Measurements from ENCODE around the gene TCEAL9. TPM values are rescaled to one million over a fixed set of nuclear protein-coding genes. Genes with fewer than 3 reads are reported as not detected.
A peak's percentile ranks its signal among the peaks of the same experiment; 100 is the strongest.

Gene TCEAL9
- total RNA-seq, 1 donor from 2014 or later = 0.35 TPM

GRCh38 chrX:103372886-103373285 lies 16.6 kb downstream of the TCEAL9 start:
- no peak overlapping the region for H3K27ac Mint-ChIP-seq
- no peaks in the 10 kb centered on the region for H3K9me3 Mint-ChIP-seq
- no peak for TF ChIP-seq CTCF (IDR thresholded peaks at IDR 0.05)
- peaks cover 3% of the 10 kb centered on the region for H3K4me1 Mint-ChIP-seq
- H3K36me3 Mint-ChIP-seq (ENCODE audit: low read depth) = no peaks in the 10 kb centered on the region
- no peak for DNase-seq
- ChIA-PET CTCF (no interaction called here), POLR2A (no interaction called here)
- H3K4me3 Mint-ChIP-seq = no peak overlapping the region
- peaks cover 9% of the 10 kb centered on the region for H3K27me3 Mint-ChIP-seq
- no peak for ATAC-seq (ENCODE audit: low read depth)
- intact Hi-C loops (cut with micrococcal nuclease) = no loop called here

DNA sequence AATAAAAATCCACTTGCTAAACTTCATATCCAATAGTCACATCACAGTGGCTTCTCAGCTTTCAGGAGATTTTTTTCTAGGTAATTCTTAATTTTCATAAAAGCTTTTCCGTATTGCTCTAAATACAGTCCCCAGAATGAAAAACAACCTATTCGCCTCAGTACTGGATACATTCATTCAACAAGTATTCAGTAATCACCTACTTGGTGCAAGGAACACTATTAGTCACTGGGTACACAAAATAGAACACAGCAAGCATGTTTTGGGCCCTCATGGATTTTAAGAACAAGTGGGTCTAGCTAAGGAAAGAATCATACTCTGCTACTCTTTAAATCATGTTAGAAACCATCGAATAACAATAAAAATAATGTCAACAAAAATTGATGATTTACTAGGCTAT lies 17.3 kb downstream of the TCEAL9 start:
- intact Hi-C loops (cut with micrococcal nuclease) = no loop called here
- ChIA-PET POLR2A (no interaction called here), CTCF (no interaction called here)
- no peaks in the 10 kb centered on the region for H3K9me3 Mint-ChIP-seq
- DNase-seq = no peak
- ATAC-seq (ENCODE audit: low read depth) = no peak
- no peaks in the 10 kb centered on the region for H3K36me3 Mint-ChIP-seq (ENCODE audit: low read depth)
- no peak for TF ChIP-seq CTCF (IDR thresholded peaks at IDR 0.05)
- no peak overlapping the region for H3K27ac Mint-ChIP-seq
- H3K4me3 Mint-ChIP-seq = no peak overlapping the region
- peaks cover 9% of the 10 kb centered on the region for H3K27me3 Mint-ChIP-seq
- peaks cover 3% of the 10 kb centered on the region for H3K4me1 Mint-ChIP-seq

DNA sequence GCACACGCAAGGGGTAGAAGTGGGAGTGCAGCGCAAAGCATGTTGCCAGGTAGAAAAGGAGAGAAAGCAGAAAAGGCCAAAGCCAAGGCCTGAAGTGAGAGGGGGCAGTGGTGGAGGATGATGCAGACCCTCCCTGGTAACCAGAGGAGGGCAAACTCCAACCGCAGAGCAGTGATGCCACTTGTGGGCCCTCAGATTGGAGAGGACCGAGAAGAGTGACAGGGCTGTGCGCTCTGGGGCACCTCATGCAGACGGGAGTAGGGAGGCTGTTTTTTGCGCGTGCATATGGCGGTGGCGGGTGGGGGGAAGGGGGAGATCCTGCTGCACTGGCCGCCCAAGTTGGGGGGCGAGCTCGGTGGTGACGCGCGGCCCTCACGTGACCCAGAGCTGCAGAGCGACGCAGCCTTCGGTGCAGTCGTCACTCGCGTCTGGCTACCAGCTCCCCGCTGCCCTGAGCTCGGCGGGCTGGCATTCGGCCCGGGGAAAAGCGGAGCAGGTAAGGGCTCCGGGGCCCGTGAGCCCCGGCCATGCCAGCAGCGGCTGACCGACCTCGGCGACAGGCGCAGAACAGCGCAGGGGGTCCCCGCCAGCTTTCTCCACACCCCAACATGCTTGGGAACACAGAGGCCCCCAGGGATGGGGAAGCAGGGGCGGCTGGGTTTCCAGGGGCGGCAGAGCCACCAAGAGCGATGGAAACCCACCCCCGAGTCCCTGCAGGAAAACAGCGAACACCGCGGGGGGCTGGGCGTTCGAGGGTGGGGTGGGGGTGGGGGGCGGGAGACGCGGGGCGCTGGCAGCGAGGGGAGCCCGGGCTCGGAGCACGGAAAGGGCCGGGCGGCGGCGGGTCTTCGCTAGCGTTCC lies 20.0 kb downstream of the TCEAL9 start, which contains the start of gene BEX3:
TSS of gene BEX3 (plus strand) at position 421 of the 861 bp plus-strand sequence. CDS start 984 bp downstream, outside the sequence.
- H3K9me3 Mint-ChIP-seq = no peaks in the 10 kb centered on the region
- no peak within 1 kb of the TSS for H3K27ac Mint-ChIP-seq
- POLR2A ChIA-PET = no interaction called here
- intact Hi-C loops (cut with micrococcal nuclease) = no loop called here
- H3K4me1 Mint-ChIP-seq = peaks cover 3% of the 10 kb centered on the region
- no peaks in the 10 kb centered on the region for H3K36me3 Mint-ChIP-seq (ENCODE audit: low read depth)
- peak within 1 kb of the TSS; percentile 59 for H3K4me3 Mint-ChIP-seq
- CTCF ChIA-PET = no interaction called here
- peaks cover 7% of the 10 kb centered on the region for H3K27me3 Mint-ChIP-seq
- DNase-seq (no peak), ATAC-seq (ENCODE audit: low read depth) (peak; percentile 34)
- no peak for TF ChIP-seq CTCF (IDR thresholded peaks at IDR 0.05)

- intact Hi-C loops (cut with micrococcal nuclease) = no loop called here
- POLR2A ChIA-PET = no interaction called here
- CTCF ChIA-PET = no interaction called here
- ATAC-seq (ENCODE audit: low read depth) (no peak), DNase-seq (no peak)
- Mint-ChIP-seq H3K36me3 (ENCODE audit: low read depth) (no peaks in the 10 kb centered on the region), H3K27me3 (peaks cover 7% of the 10 kb centered on the region), H3K9me3 (no peaks in the 10 kb centered on the region), H3K4me3 (peak overlapping the region; percentile 59), H3K4me1 (peaks cover 3% of the 10 kb centered on the region), H3K27ac (no peak overlapping the region)
- no peak for TF ChIP-seq CTCF (IDR thresholded peaks at IDR 0.05)
Measured at GRCh38 chrX:103376979-103377324, 20.6 kb downstream of the TCEAL9 start.

- no peak for DNase-seq
- no peaks in the 10 kb centered on the region for H3K9me3 Mint-ChIP-seq
- ATAC-seq (ENCODE audit: low read depth) = no peak
- ChIA-PET POLR2A (no interaction called here), CTCF (no interaction called here)
- no peak overlapping the region for H3K27ac Mint-ChIP-seq
- H3K27me3 Mint-ChIP-seq = peaks cover 7% of the 10 kb centered on the region
- no peaks in the 10 kb centered on the region for H3K36me3 Mint-ChIP-seq (ENCODE audit: low read depth)
- no peak for TF ChIP-seq CTCF (IDR thresholded peaks at IDR 0.05)
- peaks cover 3% of the 10 kb centered on the region for H3K4me1 Mint-ChIP-seq
- H3K4me3 Mint-ChIP-seq = no peak overlapping the region
- intact Hi-C loops (cut with micrococcal nuclease) = no loop called here
Measured at GRCh38 chrX:103378990-103379389, 22.7 kb downstream of the TCEAL9 start.
